Body of pancreas (tissue), 4 donors: ENCODE measurements around the gene FOXO3. TPM values are rescaled to one million over a fixed set of nuclear protein-coding genes. Genes with fewer than 3 reads are reported as not detected.

Experiments used
- ATAC-seq: fragments of 150-250 bp; one replicate; pipeline ENCODE4 v1.9.1; 2016
- DNase-seq, 4 donors: peaks; one replicate each; pipeline ENCODE4 v3.0.0-alpha.2; 2019
- H3K27ac ChIP-seq, 4 donors: fragments of 200-600 bp; sonication (generic); 1 replicate in 3 of 4; 2 replicates in 1 of 4; pipeline versions ENCODE4 v1.5.1 to v1.6.1; 2016 to 2019; ENCODE audit warnings: mild to moderate bottlenecking in 1 of 4, mixed read lengths in 1 of 4, moderate library complexity in 1 of 4
- H3K27me3 ChIP-seq, 2 donors: fragments of 200-600 bp; sonication (generic); one replicate each; pipeline ENCODE4 v1.6.0; 2016; ENCODE audit warnings: mild to moderate bottlenecking in 1 of 2
- H3K36me3 ChIP-seq, 2 donors: fragments of 200-600 bp; sonication (generic); replicated peaks in 1 of 2; 2 replicates each; pipeline ENCODE4 v1.5.1; 2016; ENCODE audit warnings: low read depth in 2 of 2; ENCODE audit not compliant: insufficient read depth in 1 of 2
- H3K4me1 ChIP-seq: fragments of 200-600 bp; sonication (generic); one replicate; pipeline ENCODE4 v1.6.0; 2016
- H3K4me3 ChIP-seq, 2 donors: fragments of 200-600 bp; sonication (generic); 1 replicate in 1 of 2; 2 replicates in 1 of 2; pipeline ENCODE4 v1.5.1; 2016 to 2019
- H3K9me3 ChIP-seq, 3 donors: fragments of 200-600 bp; sonication (generic); 1 replicate in 2 of 3; 2 replicates in 1 of 3; pipeline ENCODE4 v1.5.1; 2016
- CTCF ChIP-seq, 7 experiments: fragments of 450-650 bp in 4 of 7; fragments of 200-600 bp in 3 of 7; sonication (generic) in 3 of 7; IDR thresholded peaks; one replicate each; pipeline ENCODE4 v1.5.1; 2016 to 2019; ENCODE audit warnings: antibody characterized with exemption in 7 of 7
- POLR2A ChIP-seq, 3 donors: fragments of 450-650 bp; IDR thresholded peaks; one replicate each; pipeline ENCODE4 v1.6.1; 2016; ENCODE audit warnings: antibody characterized with exemption in 3 of 3, mild to moderate bottlenecking in 2 of 3
- WGBS, 2 donors: methylation state at CpG; one replicate each; pipeline ENCODE4 v1.1.5; 2017; 5-methylcytosine and 5-hydroxymethylcytosine counted together
- intact Hi-C: fragments of 100-400 bp; cut with DNase I; formaldehyde crosslinking; loops from one replicate; pipeline ENCODE4 v1.15.1; 2023
- small RNA-seq: library from RNA; depleted of rRNA; stranded (forward); fragments of <200 nt; gene quantifications from one replicate; pipeline ENCODE3, GENCODE V24; 2016
- total RNA-seq, 2 donors: library from RNA; depleted of rRNA; stranded (reverse); fragments of >200 nt; gene quantifications; one replicate each; pipeline ENCODE4 v1.1.0, GENCODE V29; 2016

Gene FOXO3
- total RNA-seq, 2 donors from 2014 or later = 62.8 to 69.5 TPM

GRCh38 chr6:108733051-108733450 lies 172.3 kb downstream of the FOXO3 start:
- Histone ChIP-seq H3K9me3 (no peaks in the 10 kb centered on the region), H3K27ac (no peak overlapping the region), H3K4me1 (peaks cover 7% of the 10 kb centered on the region), H3K4me3 (no peak overlapping the region), H3K36me3 (no peaks in the 10 kb centered on the region), H3K27me3 (no peaks in the 10 kb centered on the region)
- DNase-seq (no peak), ATAC-seq (no peak)
- WGBS, 2 donors = 100% methylated on average over 1 of the region's 1 CpG
- intact Hi-C loops = no loop called here
- TF ChIP-seq CTCF (IDR thresholded peaks at IDR 0.05) (no peak), POLR2A (IDR thresholded peaks at IDR 0.05) (no peak)

DNA sequence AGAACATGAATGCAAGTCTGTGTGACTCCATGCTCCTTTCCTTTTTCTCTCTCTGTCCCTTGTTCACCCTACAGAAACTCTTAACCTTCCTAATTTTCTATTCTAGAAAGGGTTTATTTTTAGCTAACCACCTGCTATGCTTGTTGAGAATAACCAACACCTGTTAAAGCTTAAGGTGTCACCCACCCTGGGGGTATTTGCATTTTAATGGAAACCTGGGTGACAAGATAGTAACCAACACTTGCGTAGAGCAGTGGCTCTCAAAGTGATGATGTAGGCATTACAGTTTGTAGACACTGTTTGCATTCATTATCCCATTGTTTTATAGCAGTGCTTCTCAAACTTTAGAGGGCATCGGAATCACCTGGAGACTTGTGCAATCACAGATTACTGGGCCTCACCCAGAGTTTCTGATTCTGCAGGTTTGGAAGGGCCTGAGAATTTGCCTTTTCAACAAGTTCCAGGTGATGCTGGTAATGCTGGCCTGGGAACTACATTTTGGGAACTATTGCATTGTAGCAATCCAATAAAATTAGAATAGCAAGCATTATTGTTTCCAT lies 173.1 kb downstream of the FOXO3 start:
- 89 to 94% methylated on average over 2 of the region's 2 CpGs for WGBS, 2 donors
- H3K9me3 ChIP-seq = no peaks in the 10 kb centered on the region
- intact Hi-C loops = no loop called here
- no peak overlapping the region for H3K27ac ChIP-seq
- H3K36me3 ChIP-seq = no peaks in the 10 kb centered on the region
- ATAC-seq = no peak
- TF ChIP-seq POLR2A (IDR thresholded peaks at IDR 0.05) = no peak
- TF ChIP-seq CTCF (IDR thresholded peaks at IDR 0.05) = no peak
- no peaks in the 10 kb centered on the region for H3K27me3 ChIP-seq
- peaks cover 8% of the 10 kb centered on the region for H3K4me1 ChIP-seq
- no peak overlapping the region for H3K4me3 ChIP-seq
- no peak for DNase-seq

Small RNA genes lying within 50 kb of the gene (small RNA-seq; reads per million reads assigned to genes)
- gene AL391646.1 (not detected), gene SUMO2P8 (not detected)
